Measurements from ENCODE around the gene PAPPA. TPM values are rescaled to one million over a fixed set of nuclear protein-coding genes. Genes with fewer than 3 reads are reported as not detected.

The PAPPA gene
- total and polyA plus RNA-seq, 2 experiments from 2014 or later = 0.76 to 0.80 TPM

GRCh38 chr9:116447934-116448333 is 294.3 kb downstream of the PAPPA start:
- peak in 1 of 2 donors; percentile 59 for DNase-seq (ENCODE audit: low read depth in 1 of 2, low spot score in 1 of 2)
- Histone ChIP-seq H3K27me3 (no peaks in the 10 kb centered on the region), H3K36me3 (no peaks in the 10 kb centered on the region), H3K4me1 (ENCODE audit: low read depth) (peaks cover 4% of the 10 kb centered on the region), H3K27ac (no peak overlapping the region), H3K4me3 (no peak overlapping the region), H3K9me3 (ENCODE audit: low read depth) (no peaks in the 10 kb centered on the region)
- TF ChIP-seq, protein P1, sequence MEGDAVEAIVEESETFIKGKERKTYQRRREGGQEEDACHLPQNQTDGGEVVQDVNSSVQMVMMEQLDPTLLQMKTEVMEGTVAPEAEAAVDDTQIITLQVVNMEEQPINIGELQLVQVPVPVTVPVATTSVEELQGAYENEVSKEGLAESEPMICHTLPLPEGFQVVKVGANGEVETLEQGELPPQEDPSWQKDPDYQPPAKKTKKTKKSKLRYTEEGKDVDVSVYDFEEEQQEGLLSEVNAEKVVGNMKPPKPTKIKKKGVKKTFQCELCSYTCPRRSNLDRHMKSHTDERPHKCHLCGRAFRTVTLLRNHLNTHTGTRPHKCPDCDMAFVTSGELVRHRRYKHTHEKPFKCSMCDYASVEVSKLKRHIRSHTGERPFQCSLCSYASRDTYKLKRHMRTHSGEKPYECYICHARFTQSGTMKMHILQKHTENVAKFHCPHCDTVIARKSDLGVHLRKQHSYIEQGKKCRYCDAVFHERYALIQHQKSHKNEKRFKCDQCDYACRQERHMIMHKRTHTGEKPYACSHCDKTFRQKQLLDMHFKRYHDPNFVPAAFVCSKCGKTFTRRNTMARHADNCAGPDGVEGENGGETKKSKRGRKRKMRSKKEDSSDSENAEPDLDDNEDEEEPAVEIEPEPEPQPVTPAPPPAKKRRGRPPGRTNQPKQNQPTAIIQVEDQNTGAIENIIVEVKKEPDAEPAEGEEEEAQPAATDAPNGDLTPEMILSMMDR (IDR thresholded peaks at IDR 0.05; ENCODE audit: low read depth, low read length) = no peak

DNA sequence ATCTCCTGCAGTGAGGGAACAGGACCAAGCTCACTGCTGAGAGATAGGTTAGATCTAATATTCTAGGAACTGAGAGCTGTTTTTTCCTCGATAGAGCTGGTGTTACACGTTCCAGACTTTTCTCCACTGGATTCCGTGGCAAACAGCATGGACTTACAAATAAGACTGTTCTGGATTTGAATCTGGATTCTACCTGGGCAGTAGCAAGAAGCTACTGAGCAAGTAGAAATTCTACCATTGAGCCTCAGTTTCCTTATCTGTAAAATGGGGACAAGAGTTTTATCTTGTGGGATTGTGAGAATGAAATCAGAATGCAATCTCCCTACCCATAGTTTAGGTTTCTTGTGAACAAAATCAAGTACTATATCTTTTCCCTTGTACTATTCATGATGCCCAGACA is 294.8 kb downstream of the PAPPA start:
- no peak overlapping the region for H3K27ac ChIP-seq
- no peaks in the 10 kb centered on the region for H3K27me3 ChIP-seq
- TF ChIP-seq, protein P1 (IDR thresholded peaks at IDR 0.05; ENCODE audit: low read depth, low read length) = no peak
- no peaks in the 10 kb centered on the region for H3K9me3 ChIP-seq (ENCODE audit: low read depth)
- DNase-seq (ENCODE audit: low read depth in 1 of 2, low spot score in 1 of 2) = no peak
- no peaks in the 10 kb centered on the region for H3K36me3 ChIP-seq
- no peak overlapping the region for H3K4me3 ChIP-seq
- peaks cover 4% of the 10 kb centered on the region for H3K4me1 ChIP-seq (ENCODE audit: low read depth)

GRCh38 chr9:116449949-116450348 is 296.4 kb downstream of the PAPPA start:
- H3K27ac ChIP-seq = no peak overlapping the region
- peaks cover 4% of the 10 kb centered on the region for H3K4me1 ChIP-seq (ENCODE audit: low read depth)
- no peaks in the 10 kb centered on the region for H3K36me3 ChIP-seq
- no peak for DNase-seq (ENCODE audit: low read depth in 1 of 2, low spot score in 1 of 2)
- no peaks in the 10 kb centered on the region for H3K9me3 ChIP-seq (ENCODE audit: low read depth)
- H3K4me3 ChIP-seq = no peak overlapping the region
- TF ChIP-seq, protein P1 (IDR thresholded peaks at IDR 0.05; ENCODE audit: low read depth, low read length) = no peak
- H3K27me3 ChIP-seq = no peaks in the 10 kb centered on the region

GRCh38 chr9:116450378-116451139 is 297.0 kb downstream of the PAPPA start:
- Histone ChIP-seq H3K27ac (no peak overlapping the region), H3K9me3 (ENCODE audit: low read depth) (no peaks in the 10 kb centered on the region), H3K4me3 (no peak overlapping the region), H3K4me1 (ENCODE audit: low read depth) (peaks cover 4% of the 10 kb centered on the region), H3K27me3 (no peaks in the 10 kb centered on the region), H3K36me3 (no peaks in the 10 kb centered on the region)
- DNase-seq (ENCODE audit: low read depth in 1 of 2, low spot score in 1 of 2) = peak in 1 of 2 donors; percentile 90
- TF ChIP-seq, protein P1 (IDR thresholded peaks at IDR 0.05; ENCODE audit: low read depth, low read length) = no peak

DNA sequence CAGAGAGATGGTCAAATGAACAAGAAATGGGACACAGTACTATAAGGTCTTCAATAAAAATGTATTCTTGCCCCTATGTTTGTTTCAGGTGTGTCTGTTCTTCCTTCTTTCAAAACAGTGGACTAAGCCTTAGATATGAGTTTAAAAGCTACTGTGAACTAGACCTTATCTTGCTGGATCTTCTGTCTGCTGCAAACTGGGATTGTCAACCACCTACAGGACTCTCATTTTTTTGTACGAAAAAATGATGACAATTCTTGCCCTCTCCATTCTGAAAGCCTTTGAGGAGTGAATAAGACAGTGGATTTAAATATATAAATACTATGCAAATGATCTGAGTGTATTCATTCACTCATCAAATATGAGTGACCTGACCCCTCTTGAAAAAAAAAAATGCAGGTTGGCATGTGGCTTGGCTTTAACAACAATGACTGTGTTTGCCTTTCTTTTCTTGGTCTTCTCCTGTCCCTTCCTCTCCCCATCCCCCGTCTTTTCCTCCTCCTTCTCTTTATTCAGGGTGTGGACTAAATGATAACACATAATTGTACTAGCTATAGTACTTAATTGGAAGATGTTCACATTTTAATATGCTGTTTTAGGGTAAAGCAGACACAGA is 298.0 kb downstream of the PAPPA start:
- Histone ChIP-seq H3K9me3 (ENCODE audit: low read depth) (no peaks in the 10 kb centered on the region), H3K4me1 (ENCODE audit: low read depth) (peaks cover 4% of the 10 kb centered on the region), H3K4me3 (no peak overlapping the region), H3K27me3 (no peaks in the 10 kb centered on the region), H3K27ac (no peak overlapping the region), H3K36me3 (no peaks in the 10 kb centered on the region)
- TF ChIP-seq, protein P1 (IDR thresholded peaks at IDR 0.05; ENCODE audit: low read depth, low read length) = no peak
- DNase-seq (ENCODE audit: low read depth in 1 of 2, low spot score in 1 of 2) = no peak
